ENCODE measurements around the gene ELOB.

The ELOB gene

GRCh38 chr16:2787406-2787805, 10.3 kb upstream of the ELOB start, which contains the start of gene PRSS33:
Gene PRSS33 (minus strand): TSS chr16:2787560. CDS start chr16:2786547, 1,013 bp downstream.
- 61% methylated on average over 10 of the region's 10 CpGs for WGBS
- Histone ChIP-seq H3K9me3 (ENCODE audit: insufficient read depth, low read depth, low read length) (no peaks in the 10 kb centered on the region), H3K9ac (ENCODE audit: low read depth, low read length) (no peak within 1 kb of the TSS), H3K27me3 (ENCODE audit: insufficient read depth, low read length) (peaks cover 26% of the 10 kb centered on the region), H3K36me3 (ENCODE audit: insufficient read depth, low read length) (no peaks in the 10 kb centered on the region), H3K27ac (ENCODE audit: low read depth, low read length) (no peak within 1 kb of the TSS), H3K4me3 (ENCODE audit: low read length) (no peak within 1 kb of the TSS), H3K4me1 (ENCODE audit: insufficient read depth, low read length) (peaks cover 3% of the 10 kb centered on the region; the same call in 1 of the 2 replicates)

GRCh38 chr16:2786826-2787151, 9.7 kb upstream of the ELOB start:
- Histone ChIP-seq H3K4me1 (ENCODE audit: insufficient read depth, low read length) (peaks cover 3% of the 10 kb centered on the region; the same call in 1 of the 2 replicates), H3K9me3 (ENCODE audit: insufficient read depth, low read depth, low read length) (no peaks in the 10 kb centered on the region), H3K9ac (ENCODE audit: low read depth, low read length) (no peak overlapping the region), H3K27me3 (ENCODE audit: insufficient read depth, low read length) (peaks cover 26% of the 10 kb centered on the region), H3K36me3 (ENCODE audit: insufficient read depth, low read length) (no peaks in the 10 kb centered on the region), H3K27ac (ENCODE audit: low read depth, low read length) (no peak overlapping the region), H3K4me3 (ENCODE audit: low read length) (no peak overlapping the region)
- 79% methylated on average over 3 of the region's 3 CpGs for WGBS

DNA sequence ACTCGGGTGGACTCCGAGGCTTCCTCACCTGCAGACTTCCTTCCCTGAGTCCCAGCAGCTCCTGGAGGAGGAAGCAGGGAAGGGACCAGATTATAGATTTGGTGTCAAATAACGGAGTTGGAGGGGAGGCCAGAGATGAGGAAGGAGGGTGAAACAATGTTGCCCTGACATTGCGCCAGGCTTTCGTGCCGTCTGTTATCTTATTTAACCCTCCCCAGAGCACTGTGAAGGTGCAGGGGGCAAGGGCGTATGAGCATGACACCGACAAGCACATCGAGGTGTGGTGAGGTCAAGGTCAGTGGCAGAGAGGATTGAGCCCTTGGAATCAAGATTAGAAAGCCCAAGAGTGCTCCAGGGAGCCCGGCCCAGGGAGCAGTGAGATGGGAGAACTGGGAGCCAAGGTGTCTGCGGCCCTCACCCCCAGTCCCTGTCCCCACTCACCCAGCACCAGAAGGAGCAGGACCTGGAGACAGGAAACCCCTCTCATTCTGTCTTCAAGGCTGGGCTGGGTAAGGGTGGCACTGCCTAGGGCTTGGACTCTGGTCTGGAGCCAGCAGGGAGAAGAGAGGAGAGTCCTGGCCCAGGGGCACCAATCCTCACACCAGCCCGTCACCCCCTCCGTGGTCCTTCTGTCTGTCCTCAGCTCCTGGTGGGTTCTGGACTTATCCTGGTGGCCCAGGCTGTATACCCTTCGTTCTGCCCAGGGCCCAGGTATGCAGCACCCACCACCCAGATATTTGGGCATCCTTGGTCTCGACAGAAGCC, 9.2 kb upstream of the ELOB start:
- no peak overlapping the region for H3K27ac ChIP-seq (ENCODE audit: low read depth, low read length)
- 85% methylated on average over 14 of the region's 15 CpGs for WGBS
- H3K4me3 ChIP-seq (ENCODE audit: low read length) = no peak overlapping the region

DNA sequence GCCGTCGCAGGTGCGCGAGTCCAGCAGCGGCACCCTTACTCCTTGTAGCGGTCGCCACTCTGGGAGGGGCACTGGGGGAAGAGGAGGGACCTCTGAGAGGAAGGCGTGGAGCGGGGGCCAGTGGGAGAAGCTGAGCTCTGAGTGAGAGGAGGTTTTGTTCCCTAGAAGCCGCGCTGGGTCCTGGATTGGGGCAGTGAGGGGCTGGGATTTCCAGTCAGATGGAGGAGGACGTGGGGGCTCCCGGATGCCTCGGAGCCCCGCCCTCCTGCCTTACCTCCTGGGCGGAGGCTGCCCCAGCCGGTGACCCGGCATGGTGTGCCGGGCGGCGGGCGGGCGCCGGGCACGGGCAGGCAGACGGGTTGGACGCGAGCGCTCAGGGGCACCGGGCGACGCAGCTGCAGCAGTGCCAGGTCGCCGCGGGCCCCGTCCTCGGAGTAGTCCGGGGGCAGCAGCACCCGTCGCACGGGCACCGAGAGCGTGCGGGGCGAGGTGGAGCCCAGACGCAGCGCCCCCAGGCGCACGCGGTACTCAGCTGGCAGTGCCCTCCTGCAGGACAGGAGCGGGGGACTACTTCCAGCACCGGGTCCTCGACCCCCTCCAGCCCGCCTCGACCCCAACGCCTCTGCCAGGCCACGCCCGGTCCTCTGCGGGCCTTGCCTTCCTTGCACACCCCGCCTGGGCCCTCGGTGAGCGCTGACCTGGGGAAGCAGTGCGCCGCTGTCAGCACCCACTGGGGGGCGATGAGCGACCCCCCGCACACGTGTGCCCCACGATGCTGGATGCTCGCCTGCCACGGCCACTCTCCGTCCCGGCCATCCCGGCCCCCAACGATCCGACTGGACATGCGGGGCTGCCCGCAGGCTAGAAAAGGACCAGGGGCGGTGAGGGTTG, 8.3 kb upstream of the ELOB start:
- 64% methylated on average over 79 of the region's 79 CpGs for WGBS
- Histone ChIP-seq H3K27ac (ENCODE audit: low read depth, low read length) (no peak overlapping the region), H3K9me3 (ENCODE audit: insufficient read depth, low read depth, low read length) (no peaks in the 10 kb centered on the region), H3K9ac (ENCODE audit: low read depth, low read length) (peak overlapping the region; percentile 12; the same call in 1 of the 2 replicates), H3K4me1 (ENCODE audit: insufficient read depth, low read length) (peaks cover 3% of the 10 kb centered on the region; the same call in 1 of the 2 replicates), H3K27me3 (ENCODE audit: insufficient read depth, low read length) (peaks cover 26% of the 10 kb centered on the region), H3K36me3 (ENCODE audit: insufficient read depth, low read length) (no peaks in the 10 kb centered on the region), H3K4me3 (ENCODE audit: low read length) (peak overlapping the region; percentile 39)

More for the DNA sequence above, 9.2 kb upstream of the ELOB start:
- Histone ChIP-seq H3K9ac (ENCODE audit: low read depth, low read length) (no peak overlapping the region), H3K27me3 (ENCODE audit: insufficient read depth, low read length) (peaks cover 26% of the 10 kb centered on the region), H3K9me3 (ENCODE audit: insufficient read depth, low read depth, low read length) (no peaks in the 10 kb centered on the region), H3K36me3 (ENCODE audit: insufficient read depth, low read length) (no peaks in the 10 kb centered on the region), H3K4me1 (ENCODE audit: insufficient read depth, low read length) (peaks cover 3% of the 10 kb centered on the region; the same call in 1 of the 2 replicates)

- no peaks in the 10 kb centered on the region for H3K36me3 ChIP-seq (ENCODE audit: insufficient read depth, low read length)
- H3K9me3 ChIP-seq (ENCODE audit: insufficient read depth, low read depth, low read length) = no peaks in the 10 kb centered on the region
- peaks cover 26% of the 10 kb centered on the region for H3K27me3 ChIP-seq (ENCODE audit: insufficient read depth, low read length)
- peak overlapping the region; percentile 39 for H3K4me3 ChIP-seq (ENCODE audit: low read length)
- no peak overlapping the region for H3K27ac ChIP-seq (ENCODE audit: low read depth, low read length)
- H3K9ac ChIP-seq (ENCODE audit: low read depth, low read length) = no peak overlapping the region; the same call in 1 of the 2 replicates
- 86% methylated on average over 15 of the region's 15 CpGs for WGBS
- no peaks in the 10 kb centered on the region for H3K4me1 ChIP-seq (ENCODE audit: insufficient read depth, low read length)
These were observed 7.4 kb upstream of the ELOB start for GRCh38 chr16:2784358-2785100.

DNA sequence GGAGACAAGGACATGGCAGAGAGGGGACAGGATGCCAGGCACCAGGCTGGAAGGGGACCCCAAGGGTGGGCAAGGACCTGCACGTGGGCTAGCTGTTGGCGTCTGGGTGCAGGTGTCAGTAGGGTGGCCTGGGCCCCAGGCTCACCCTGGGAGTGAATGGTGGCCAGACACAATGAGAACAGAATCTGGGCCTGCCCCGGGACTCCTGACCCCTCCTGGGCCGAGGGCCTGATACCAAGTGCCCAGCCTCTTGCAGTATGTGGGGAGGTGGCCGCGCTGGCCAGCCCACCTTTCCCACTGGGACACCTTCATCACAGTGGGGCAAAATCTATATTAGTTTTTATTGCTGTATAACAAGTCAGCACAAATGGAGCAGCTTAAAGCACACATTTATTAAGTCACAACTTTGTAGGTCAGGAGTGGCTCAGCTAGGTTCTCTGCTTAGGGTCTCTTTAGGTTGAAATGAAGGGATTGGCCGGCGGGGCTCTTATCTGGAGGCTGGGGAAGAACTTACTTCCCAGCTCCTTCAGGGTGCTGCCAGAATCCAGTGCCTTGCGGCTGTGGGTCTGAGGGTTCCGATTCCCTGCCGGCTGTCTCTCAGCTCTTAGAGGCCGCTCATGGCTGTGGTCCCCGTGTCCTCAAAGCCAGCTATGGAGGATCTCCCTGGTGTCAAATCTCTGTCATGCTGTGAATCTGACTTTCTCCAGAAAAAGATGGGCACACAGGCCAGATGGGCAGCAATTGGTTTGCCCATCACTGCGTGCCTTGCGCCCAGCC, 6.7 kb upstream of the ELOB start:
- Histone ChIP-seq H3K27ac (ENCODE audit: low read depth, low read length) (no peak overlapping the region), H3K27me3 (ENCODE audit: insufficient read depth, low read length) (peaks cover 26% of the 10 kb centered on the region), H3K4me3 (ENCODE audit: low read length) (no peak overlapping the region), H3K4me1 (ENCODE audit: insufficient read depth, low read length) (no peaks in the 10 kb centered on the region), H3K9ac (ENCODE audit: low read depth, low read length) (no peak overlapping the region), H3K36me3 (ENCODE audit: insufficient read depth, low read length) (no peaks in the 10 kb centered on the region), H3K9me3 (ENCODE audit: insufficient read depth, low read depth, low read length) (no peaks in the 10 kb centered on the region)
- 90% methylated on average over 13 of the region's 15 CpGs for WGBS

- H3K9ac ChIP-seq (ENCODE audit: low read depth, low read length) = no peak overlapping the region
- no peak overlapping the region for H3K27ac ChIP-seq (ENCODE audit: low read depth, low read length)
- peaks cover 26% of the 10 kb centered on the region for H3K27me3 ChIP-seq (ENCODE audit: insufficient read depth, low read length)
- 0 out of 2 replicates have a peak, but pooled peaks cover 3% of the 10 kb centered on the region for H3K4me1 ChIP-seq (ENCODE audit: insufficient read depth, low read length)
- H3K9me3 ChIP-seq (ENCODE audit: insufficient read depth, low read depth, low read length) = no peaks in the 10 kb centered on the region
- no peaks in the 10 kb centered on the region for H3K36me3 ChIP-seq (ENCODE audit: insufficient read depth, low read length)
- 90% methylated on average over 20 of the region's 20 CpGs for WGBS
- H3K4me3 ChIP-seq (ENCODE audit: low read length) = no peak overlapping the region
These were observed 5.7 kb upstream of the ELOB start for GRCh38 chr16:2782583-2783351.

GRCh38 chr16:2779978-2780898, 3.2 kb upstream of the ELOB start:
- Histone ChIP-seq H3K4me1 (ENCODE audit: insufficient read depth, low read length) (0 out of 2 replicates have a peak, but pooled peaks cover 8% of the 10 kb centered on the region), H3K9me3 (ENCODE audit: insufficient read depth, low read depth, low read length) (no peaks in the 10 kb centered on the region), H3K36me3 (ENCODE audit: insufficient read depth, low read length) (peaks cover 7% of the 10 kb centered on the region), H3K27ac (ENCODE audit: low read depth, low read length) (no peak overlapping the region), H3K9ac (ENCODE audit: low read depth, low read length) (no peak overlapping the region), H3K27me3 (ENCODE audit: insufficient read depth, low read length) (peaks cover 14% of the 10 kb centered on the region), H3K4me3 (ENCODE audit: low read length) (no peak overlapping the region)
- WGBS = 76% methylated on average over 16 of the region's 17 CpGs

DNA sequence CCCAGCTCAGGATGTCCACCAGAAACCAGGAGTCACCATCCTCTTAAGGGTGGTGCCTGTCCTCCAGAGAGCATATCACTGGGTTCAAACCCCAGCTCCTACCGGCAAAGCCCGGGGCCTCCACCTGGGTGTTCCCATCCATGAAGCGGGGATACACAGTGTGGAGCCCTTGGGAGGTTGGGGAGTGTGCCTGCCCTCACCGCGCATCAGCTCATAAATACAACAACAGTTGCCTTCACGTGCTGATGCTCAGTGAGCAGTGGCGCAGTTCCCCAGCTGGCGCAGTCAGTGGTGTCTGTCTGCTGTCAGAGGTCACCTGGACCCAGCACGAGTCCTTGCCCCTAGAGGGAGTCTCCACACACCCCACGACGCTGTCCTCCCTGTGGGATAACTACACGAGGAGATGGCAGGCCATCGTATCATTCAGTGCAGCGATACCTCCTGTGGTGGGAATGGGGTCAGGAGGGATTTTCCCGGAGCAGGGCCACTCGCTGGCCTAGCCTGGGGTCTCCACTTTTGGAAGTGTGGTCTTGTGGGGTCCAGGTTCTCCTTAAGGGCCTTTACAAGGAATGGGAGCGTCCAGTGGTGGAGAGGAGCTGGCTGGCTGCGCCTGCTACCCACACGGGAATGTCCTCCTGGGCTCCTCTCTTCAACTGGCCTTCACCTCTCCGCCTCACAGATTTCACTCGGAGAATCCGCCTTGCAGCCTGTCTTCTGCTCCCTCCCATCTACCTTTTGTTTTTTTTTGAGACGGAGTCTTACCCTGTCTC, 2.3 kb upstream of the ELOB start:
- Histone ChIP-seq H3K9me3 (ENCODE audit: insufficient read depth, low read depth, low read length) (no peaks in the 10 kb centered on the region), H3K4me1 (ENCODE audit: insufficient read depth, low read length) (0 out of 2 replicates have a peak, but pooled peaks cover 8% of the 10 kb centered on the region), H3K27me3 (ENCODE audit: insufficient read depth, low read length) (peaks cover 5% of the 10 kb centered on the region), H3K9ac (ENCODE audit: low read depth, low read length) (no peak overlapping the region), H3K36me3 (ENCODE audit: insufficient read depth, low read length) (peaks cover 16% of the 10 kb centered on the region), H3K4me3 (ENCODE audit: low read length) (no peak overlapping the region), H3K27ac (ENCODE audit: low read depth, low read length) (no peak overlapping the region)
- 92% methylated on average over 23 of the region's 23 CpGs for WGBS

Measured in HUES64 (cell line).